GM13977 (cell line): ENCODE results near the gene STARD13.

ENCODE experiments used
- DNase-seq: peaks from one replicate; pipeline ENCODE4 v3.0.0; 2012; ENCODE audit warnings: low spot score
- in situ Hi-C: fragments of 300-500 bp; cut with MboI; formaldehyde crosslinking; loops from one replicate; pipeline ENCODE4 v1.12.0; 2022; ENCODE audit warnings: low sequenced_read_pairs, low pct_unique_long_range_greater_than_20kb, mixed read lengths, inconsistent platforms; ENCODE audit not compliant: unreplicated experiment
- TF ChIP-seq, protein P1 (sequence below): IDR thresholded peaks from 2 replicates; pipeline ENCODE4 v1.5.1; 2012; ENCODE audit warnings: mild to moderate bottlenecking, control low read depth; ENCODE audit not compliant: insufficient read depth; ENCODE audit errors: extremely low read depth, missing control alignments

The STARD13 gene, protein sequence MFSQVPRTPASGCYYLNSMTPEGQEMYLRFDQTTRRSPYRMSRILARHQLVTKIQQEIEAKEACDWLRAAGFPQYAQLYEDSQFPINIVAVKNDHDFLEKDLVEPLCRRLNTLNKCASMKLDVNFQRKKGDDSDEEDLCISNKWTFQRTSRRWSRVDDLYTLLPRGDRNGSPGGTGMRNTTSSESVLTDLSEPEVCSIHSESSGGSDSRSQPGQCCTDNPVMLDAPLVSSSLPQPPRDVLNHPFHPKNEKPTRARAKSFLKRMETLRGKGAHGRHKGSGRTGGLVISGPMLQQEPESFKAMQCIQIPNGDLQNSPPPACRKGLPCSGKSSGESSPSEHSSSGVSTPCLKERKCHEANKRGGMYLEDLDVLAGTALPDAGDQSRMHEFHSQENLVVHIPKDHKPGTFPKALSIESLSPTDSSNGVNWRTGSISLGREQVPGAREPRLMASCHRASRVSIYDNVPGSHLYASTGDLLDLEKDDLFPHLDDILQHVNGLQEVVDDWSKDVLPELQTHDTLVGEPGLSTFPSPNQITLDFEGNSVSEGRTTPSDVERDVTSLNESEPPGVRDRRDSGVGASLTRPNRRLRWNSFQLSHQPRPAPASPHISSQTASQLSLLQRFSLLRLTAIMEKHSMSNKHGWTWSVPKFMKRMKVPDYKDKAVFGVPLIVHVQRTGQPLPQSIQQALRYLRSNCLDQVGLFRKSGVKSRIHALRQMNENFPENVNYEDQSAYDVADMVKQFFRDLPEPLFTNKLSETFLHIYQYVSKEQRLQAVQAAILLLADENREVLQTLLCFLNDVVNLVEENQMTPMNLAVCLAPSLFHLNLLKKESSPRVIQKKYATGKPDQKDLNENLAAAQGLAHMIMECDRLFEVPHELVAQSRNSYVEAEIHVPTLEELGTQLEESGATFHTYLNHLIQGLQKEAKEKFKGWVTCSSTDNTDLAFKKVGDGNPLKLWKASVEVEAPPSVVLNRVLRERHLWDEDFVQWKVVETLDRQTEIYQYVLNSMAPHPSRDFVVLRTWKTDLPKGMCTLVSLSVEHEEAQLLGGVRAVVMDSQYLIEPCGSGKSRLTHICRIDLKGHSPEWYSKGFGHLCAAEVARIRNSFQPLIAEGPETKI

DNA sequence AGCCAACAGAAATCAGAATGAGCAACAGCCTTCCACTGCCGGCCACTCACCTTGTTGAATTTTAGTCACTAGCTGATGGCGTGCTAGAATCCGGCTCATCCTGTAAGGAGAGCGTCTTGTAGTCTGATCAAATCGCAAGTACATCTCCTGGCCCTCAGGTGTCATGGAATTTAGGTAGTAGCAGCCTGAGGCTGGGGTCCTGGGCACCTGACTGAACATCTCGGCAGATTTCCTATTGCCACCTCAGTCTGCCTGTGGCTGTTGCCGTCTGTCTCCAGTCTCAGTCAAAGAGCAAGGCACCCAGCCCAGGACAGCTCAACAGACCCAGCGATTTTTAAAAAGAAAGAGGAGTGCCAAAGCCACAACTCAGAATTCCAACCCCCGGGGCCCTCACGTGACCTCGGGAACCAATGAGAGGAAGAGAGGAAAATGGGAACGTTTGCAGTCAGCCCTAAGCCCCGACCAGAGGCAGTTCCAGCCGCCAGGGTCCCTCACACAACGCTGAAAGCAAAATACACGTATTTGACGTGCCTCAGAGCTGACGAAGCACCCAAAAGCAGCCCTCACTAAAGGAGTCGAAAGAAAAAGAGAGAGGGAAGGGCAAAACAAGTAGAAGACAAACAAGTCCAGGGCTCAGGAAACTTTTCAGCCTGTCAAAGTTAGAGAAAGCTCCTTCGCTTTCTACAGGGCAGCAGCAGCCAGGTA, at the start of gene STARD13:
TSS of gene STARD13 (minus strand) at position 336 of the 705 bp plus-strand sequence. CDS start at position 219, 117 bp downstream.
- DNase-seq: peak; percentile 32
- TF ChIP-seq, protein P1, sequence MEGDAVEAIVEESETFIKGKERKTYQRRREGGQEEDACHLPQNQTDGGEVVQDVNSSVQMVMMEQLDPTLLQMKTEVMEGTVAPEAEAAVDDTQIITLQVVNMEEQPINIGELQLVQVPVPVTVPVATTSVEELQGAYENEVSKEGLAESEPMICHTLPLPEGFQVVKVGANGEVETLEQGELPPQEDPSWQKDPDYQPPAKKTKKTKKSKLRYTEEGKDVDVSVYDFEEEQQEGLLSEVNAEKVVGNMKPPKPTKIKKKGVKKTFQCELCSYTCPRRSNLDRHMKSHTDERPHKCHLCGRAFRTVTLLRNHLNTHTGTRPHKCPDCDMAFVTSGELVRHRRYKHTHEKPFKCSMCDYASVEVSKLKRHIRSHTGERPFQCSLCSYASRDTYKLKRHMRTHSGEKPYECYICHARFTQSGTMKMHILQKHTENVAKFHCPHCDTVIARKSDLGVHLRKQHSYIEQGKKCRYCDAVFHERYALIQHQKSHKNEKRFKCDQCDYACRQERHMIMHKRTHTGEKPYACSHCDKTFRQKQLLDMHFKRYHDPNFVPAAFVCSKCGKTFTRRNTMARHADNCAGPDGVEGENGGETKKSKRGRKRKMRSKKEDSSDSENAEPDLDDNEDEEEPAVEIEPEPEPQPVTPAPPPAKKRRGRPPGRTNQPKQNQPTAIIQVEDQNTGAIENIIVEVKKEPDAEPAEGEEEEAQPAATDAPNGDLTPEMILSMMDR: no peak
- in situ Hi-C loops: no loop called here

DNA sequence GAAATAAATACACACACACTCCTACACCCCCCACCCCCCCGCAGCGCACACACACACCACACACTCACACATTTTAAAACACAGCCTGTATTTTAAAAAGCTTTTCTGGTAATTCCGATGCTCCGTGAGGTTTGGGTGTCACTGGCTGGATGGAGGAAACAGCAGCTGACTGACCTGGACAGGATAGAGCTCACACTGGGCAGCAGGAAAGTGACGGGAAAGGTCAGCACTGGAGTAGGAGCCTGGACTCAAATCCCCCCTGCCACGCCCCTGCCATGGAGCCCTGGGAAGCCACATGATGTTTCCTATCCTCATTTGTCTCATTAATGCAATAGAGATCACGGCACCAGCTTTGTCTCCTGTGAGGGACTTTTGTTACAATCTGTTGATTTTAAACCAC, 49.3 kb upstream of the STARD13 start:
- TF ChIP-seq, protein P1: no peak
- no peak for DNase-seq
- in situ Hi-C loops: no loop called here

DNA sequence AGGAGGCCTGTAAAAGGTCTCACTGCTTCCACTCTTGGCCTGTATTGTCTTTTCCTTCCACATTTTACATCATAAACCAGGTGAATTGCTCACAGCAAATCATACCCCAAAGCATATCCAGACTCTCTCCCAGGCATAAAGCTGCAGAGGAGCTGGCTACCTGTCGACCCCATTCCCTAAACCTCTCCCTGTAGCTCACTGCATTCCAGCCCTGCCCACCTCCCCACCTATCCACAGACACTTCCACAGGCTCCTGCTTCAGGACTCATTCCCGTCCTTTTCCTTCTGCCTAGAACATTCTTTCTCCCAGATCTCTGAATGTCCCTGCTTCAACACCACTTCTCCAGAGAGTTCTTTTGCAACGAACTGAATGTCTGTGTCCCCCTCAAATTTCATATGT, 46.4 kb upstream of the STARD13 start:
- in situ Hi-C loops: no loop called here
- TF ChIP-seq, protein P1: no peak
- no peak for DNase-seq

DNA sequence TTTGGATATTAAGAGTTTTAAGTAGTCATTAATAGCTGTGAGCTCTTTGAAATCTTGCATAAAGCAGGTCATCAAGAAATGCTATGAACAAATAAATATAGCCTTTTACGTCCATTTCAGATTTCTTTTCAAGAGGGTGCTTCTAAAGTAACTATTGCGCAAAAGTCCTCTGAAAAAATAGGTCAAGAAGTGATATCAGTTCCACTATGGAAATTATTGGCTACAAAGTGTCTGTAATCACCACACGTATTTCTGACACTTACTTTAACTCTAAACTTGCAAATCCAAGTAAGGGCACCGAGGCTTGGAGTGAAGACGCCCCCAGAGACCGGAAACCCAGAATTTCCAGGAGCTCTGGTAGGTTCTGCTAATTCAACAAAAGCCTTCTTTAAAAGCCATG, 44.9 kb upstream of the STARD13 start:
- no peak for DNase-seq
- TF ChIP-seq, protein P1: no peak
- in situ Hi-C loops: no loop called here

DNA sequence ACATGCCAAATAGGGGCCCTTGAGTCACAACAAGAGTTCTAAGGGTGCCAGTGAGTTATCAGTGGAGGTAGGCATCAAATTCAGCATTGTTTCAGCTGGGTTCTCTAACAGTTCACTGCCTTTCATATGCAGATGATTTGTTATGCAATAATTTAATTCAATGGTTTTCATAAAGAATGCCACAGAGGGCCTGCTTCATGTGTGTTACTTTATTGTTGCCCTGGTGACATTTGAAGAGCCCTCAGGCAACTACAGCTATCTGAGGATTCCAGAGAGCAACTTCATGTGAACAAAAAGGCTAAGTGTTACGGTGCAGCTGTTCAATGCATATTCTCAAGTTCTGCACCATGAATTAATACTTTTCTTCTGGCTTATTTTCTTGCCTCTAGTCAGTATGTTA, 43.1 kb upstream of the STARD13 start:
- in situ Hi-C loops: no loop called here
- TF ChIP-seq, protein P1: no peak
- DNase-seq: no peak

DNA sequence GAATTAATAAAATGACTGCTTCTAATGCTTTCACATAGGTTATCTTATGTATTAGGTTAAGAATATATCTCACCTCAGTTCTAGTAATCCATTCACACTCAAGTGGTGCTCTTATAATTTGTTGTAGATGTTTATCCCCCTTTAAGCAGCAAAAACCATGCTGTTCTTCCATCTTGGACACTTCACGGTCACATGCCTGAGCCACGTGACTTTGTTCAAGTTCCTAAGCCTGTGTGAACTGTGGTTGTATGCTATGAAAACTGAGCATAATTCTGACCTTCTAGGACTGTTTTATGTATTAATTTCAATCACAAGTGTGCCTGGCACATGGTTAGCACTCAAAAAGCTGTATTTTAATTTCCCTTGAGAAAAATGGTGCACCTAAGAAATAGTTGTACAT, 41.2 kb upstream of the STARD13 start:
- TF ChIP-seq, protein P1: no peak

More for the DNA sequence above, 41.2 kb upstream of the STARD13 start:
- no peak for DNase-seq
- in situ Hi-C loops: no loop called here
